GM18907 (cell line): ENCODE data around the gene VCP.

Source experiments
- ATAC-seq: cut with Tn5 transposase; IDR thresholded peaks from one replicate; pipeline ENCODE4 v1.9.1; 2021; ENCODE audit warnings: mild to moderate bottlenecking, moderate library complexity; ENCODE audit not compliant: unreplicated experiment

Gene VCP

DNA sequence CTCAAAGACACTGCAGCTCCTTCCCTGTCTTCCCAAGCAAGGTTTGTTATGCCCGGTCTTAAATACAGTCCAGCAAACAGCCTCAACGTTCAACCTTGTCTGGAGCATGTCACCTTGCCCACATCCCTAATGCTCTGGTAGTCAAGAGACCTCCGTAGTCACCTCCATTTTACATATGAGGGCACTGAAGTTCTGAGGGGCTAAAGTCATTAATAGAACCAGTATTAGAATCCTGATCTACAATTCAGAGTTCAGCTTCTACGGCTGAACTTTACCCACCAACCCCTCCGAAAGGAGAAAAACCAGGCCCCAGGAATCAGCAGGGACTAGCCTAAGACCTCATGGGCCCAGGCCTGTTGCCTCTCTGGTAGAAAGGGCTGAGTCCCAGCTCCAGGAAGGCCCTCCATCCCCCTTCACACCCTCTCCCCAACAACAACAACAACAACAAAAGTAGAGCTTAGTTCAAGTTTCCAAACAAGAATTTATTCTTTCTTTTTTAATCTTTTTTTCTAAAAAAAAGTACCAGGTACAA lies 31.3 kb upstream of the VCP start:
- ATAC-seq = no peak

DNA sequence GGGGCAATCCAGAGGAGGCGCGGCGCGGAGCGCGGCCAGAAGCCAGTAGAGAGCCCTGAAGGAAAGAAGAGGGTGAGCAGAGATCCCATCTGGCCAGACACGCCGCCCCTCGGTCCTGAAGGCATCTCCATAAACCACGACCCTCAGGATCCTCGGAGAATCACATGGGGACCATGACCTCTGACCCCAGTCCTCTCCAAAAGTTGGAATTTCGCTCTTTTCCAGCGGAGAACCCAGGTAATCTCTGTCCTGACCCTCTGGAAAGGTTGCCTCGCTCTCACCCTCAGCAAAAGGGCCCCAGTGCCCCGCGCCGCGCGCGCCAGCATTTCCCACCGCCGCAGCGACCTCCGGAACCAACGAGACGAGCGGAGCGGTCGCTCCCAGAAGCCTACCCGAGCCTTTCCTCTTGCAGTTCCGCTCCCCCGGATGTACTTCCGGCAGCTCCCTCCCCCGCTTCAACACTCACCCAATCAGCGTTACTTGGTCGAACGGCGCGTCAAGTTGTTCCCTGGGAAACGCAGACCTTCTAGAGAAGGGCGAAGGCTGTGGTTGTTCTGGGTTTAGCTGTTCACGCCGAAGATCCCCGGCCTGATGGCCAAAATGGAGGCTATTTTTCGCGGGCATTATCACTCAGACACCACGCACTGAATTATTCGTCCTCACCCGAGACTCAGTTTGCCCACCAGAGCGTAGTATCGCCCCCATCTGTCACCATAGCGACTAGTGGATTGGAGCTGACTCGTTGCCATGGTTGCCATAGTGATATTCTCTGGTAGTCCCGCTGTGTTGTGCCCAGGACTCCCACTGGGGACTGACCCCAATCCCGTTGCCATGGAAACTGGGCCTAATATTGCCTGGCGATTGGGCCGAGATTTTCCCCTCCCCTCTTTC lies 30.6 kb upstream of the VCP start, which contains the start of gene STOML2:
Gene STOML2 (minus strand): TSS at position 363 of the 891 bp plus-strand sequence. CDS start 37 bp downstream, at position 326.
- peak; percentile 90 for ATAC-seq

DNA sequence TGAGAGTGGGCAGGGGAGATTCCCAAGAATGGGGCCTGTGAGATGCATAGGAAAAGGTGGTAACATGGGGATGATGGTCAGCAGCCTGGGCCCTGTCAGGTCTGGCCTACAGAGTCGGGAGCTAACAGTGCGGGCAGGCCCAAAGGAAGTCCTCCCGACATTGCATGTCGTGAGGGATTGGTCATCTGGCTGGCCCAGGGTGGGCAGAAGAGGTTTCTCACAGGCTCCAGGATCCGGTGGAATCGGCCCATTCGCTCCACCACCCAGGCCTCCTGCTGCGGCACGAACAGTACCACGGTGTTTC lies 30.0 kb upstream of the VCP start:
- peak; percentile 18 for ATAC-seq

DNA sequence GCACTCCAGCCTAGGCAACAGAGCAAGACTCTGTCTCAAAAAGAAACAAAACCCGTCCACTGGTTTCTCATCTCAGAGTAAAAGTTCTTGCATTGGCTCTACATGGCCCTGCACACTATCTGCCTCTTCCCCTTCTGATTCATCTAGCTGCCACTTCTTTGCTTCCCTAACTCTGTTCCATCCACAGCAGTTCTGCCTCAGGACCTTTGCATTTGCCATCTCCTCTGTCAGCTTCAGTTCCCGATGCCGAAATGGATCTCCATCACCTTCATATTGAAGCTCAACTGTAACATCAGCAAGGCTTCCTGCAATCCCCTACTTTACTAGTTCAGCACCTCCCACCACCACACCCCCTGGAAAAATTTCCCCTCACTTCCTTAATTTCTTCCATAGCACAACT lies 25.1 kb upstream of the VCP start:
- ATAC-seq = no peak

DNA sequence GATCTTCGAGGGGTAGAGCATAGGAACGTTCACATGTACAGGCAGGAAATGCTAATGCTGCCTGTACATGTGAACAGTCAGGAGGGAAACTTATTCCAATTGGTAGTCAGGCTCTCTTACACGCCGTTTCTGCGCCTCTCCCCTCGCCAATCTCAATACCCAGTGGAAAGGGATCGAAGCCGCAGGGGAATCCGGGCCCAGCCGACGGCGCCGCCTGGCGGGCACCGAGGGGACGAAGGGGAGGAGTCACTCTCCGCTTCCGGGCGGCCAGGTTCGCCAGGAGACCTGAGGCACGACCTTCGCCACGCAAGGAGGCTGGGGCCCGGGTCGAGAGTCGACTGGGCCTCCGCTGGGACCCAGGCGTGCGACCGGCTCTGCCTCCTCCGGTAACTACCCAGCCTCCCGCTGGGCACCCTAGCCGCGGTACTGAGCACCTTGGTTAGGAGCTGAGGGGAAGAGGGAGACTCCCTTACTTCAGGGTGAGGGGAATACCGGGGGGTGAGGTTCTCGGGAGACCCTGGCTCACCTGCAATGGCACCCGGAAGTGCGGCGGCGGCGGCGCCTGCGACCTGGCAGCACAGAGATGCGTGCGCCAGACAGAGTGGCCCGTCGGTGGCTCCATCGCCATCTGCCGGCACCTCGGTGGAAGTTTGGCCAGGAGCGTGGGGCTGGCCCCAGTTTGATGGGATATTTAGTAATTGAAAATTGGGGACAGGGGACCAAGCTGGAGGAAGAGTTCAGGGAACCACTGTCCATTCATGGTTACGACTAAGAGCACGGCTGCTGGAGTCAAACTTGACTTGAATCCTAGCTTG lies 23.8 kb upstream of the VCP start, which contains the start of gene PIGO:
Gene PIGO (minus strand): TSS at position 557 of the 815 bp plus-strand sequence. CDS start 1,026 bp downstream, outside the sequence.
- peak; percentile 87 for ATAC-seq

DNA sequence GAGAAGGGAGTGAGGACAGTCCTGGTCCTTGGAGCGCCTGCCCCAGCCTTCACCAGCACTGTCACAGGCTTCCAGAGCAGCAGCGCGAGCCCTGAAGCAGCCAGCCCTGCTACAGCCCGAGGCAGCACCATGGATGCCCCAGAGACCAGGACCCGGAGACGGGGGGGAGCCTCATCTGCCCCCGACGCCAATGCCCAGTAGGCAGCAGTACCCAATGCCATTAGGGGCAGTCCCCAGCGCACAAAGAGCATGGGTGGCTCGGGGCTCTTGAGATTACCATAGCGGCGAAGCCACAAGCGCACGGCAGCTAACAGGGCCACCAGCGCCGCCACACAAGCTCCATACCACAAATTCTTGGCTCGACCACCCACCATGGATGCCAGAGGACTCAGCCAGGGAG lies 19.1 kb upstream of the VCP start:
- ATAC-seq = no peak

DNA sequence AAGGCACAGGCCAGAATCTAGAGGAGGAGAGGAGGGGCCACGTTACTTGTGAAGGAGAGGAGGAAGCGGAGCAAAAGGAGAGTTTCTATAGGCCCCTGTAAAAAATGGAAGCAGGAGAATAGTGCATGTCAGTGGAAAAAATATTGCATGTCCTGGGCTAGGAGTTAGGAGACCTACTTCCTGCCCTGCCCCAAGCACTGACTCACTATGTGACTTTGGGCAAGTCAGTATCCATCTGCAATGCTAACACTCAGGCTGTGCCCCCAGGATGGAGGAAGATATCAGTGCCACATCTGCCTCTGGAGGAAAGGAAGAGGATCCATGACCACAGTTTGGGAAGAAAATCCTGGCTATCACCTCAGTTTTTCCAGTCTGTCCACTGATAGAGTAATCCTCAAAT lies 17.0 kb upstream of the VCP start:
- no peak for ATAC-seq

DNA sequence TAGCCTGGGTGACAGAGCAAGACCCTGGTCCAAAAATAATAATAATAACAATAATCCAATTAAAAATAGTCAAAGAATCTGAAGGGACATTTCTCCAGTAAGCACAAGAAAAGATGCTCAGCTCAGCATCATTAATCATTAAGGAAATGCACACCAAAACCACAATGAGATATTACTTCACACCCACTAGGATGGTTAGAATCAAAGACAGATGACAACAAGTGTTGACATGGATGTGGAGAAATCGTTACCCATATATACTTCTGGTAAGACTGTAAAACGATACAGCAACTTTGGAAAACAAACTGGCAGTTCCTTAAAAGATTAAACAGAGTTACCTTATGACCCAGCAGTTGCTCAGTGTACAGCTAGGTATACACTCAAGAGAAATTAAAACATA lies 12.7 kb upstream of the VCP start:
- no peak for ATAC-seq

DNA sequence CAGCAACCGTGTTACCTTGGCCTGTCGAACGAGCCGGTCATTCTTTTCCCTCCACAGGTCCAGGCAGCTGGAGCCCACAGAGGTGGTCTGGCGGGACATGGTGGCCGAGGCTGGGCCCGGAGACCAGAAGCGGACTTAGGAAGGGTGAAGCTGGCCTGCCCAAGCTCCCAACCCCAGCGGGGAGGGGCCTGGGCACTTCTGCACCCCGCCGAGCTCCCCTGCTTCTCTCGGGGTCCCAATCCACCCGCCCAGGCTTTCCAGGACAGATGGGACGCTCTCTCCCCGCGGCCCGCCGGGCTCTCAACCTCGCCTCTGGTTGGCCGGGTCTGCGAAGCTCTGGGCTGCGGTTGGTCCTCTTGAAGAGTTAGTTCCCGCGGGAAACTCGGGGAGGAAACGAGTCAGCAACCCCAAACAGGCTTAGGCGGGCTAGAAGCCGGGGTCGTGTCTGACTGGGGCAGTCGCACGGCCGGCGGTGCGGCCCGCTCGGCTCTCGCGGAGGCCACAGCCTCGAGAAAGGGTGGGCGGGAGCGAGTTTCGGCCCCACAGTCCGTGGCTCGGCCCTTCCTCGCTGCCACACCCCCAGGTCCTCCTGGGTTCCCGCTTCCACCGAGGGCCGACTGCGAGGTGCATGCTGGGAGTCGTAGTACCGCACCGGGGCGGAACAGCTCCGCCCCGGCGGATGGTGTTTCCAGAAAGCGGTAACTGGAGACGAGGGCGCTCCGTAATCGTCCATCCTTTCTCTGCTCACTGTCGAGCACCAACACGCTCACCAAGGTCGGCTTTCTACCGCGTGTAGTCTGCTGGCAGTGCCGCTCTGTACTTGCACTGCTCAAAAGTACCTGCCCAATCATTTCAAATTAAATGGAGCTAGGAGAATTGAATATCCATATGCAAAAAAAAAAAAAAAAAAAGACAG lies 7.3 kb upstream of the VCP start, which contains the start of gene FANCG:
Gene FANCG (minus strand): TSS at position 517 of the 916 bp plus-strand sequence. CDS start 418 bp downstream, at position 99.
- ATAC-seq = peak; percentile 86

DNA sequence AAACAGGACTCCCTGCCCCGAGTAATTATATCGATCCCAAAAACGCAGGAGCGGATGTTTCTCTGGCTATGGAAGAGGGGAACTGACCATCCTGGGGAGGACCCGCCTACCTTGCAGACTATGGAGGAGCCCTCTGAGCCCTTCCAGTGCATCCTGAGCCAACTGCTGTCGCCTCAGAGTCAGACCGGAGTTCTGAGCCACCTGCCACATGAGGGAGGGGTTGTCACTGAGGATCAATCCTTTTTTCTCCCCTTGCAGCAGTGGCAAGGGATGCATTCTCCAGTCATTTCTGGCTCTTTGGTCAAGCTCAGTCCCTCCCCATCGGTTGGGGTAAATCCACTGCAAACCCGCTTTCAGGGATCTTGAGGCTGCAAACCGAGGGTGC lies 6.6 kb upstream of the VCP start:
- ATAC-seq = no peak

DNA sequence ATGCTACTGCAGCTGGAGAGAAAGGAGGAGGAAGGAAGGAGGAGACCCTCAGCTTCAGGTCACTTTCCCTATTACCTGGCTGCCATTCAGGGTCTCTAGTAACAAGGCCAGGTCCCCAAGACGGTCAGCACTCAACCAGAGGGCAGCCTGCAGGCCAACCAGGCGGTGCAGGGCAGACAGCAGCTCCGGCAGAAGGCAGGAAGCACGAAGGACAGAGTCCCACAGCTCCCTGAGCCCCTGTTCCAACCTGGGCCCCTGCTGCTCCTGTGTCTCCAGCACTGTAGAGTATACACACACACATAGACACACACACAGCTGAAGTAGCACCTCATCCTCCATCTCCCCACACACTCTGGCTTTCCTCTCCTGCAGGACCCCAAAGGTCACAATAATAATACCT lies 5.6 kb upstream of the VCP start:
- ATAC-seq = no peak

DNA sequence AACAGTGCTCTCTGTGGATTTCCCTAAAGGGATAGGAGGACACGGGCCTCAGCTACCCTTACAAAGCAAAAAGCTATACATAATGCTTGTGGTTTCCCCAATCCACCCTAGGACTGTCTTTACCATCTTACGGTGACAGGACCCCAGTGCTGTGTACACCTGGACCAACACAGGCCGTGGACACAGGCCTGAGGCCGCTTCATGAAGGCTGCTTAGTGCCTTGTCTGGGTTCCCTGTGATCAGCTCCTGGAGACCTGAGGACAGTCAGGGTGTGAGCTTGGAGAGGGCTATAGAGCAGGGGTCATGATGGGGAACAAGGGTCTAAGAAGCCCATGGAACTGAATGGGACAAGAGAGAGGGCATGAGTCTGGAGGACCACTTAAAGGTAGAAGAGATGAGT lies 4.4 kb upstream of the VCP start:
- ATAC-seq = no peak

DNA sequence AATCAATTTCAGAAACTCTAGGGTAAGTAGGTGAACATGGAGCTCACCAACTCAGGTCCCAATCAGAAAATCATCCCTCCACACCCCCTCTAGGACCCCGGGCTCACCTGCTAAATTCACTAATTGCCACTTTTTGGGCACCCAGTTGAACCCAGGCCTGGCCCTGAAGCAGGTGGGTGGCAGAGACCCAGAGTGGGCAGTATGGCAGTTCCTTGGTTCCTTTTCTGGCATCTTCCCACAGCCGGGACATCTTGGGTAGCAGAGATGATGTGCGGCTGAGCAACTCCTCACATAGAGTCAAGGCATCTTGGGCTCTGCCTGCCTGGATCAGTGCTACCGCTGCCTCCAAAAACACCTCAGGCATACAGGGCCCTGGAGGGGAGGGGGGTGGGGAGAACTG lies 2.9 kb upstream of the VCP start:
- no peak for ATAC-seq

DNA sequence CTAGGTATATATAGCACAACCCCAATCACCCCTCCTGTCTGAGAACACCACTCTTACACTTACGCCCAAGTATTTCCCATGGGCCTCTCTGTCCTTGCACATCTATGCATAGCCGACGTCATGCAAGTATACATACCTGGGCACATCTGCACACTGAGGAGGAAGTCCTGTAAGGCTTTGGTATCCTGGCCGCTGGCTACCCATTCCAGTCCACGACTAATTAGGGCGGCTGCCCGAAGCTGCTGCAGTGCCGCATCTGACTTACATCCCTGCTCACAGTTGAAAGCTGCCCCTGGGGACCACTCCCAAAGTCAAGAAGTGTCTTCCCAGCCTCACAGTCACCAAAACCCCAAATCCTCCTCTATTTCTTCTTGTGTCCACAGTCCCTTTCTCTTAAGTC lies 2.4 kb upstream of the VCP start:
- ATAC-seq = no peak

DNA sequence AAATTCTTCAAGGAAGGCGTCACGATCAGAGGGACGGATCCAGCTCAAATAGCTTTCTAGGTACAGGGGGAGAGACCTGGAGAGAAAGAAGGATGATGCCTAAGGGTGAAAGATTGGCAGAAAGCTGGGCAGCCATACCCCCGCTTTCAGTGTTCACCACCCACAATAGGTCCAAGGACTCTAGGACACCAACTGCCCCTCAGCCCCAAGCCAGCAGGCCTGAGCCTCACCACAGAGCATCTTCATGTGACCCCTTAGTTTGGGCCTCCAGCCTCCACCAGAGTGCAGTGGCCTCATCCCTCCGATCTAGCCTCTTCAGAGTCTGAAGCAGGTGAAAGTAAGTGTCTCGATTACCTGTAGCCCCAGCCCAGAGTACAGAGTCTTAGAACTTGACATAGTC lies 1.7 kb upstream of the VCP start:
- no peak for ATAC-seq

DNA sequence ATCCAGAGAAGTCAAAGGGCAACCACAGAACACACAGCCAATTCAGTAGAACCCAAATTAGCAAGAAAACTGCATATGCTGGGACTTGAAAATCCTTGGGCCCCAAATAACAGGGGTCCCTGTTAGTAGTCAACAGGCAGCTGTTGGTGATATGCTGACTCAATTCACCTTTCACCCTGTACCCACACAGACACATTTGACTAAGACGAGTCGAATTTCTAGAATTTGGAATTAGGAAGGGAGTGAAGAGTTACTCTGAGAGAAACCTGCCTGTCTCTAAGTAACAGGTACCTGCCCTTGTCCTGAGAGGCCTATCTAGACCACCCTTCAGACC lies 821 bp upstream of the VCP start:
- no peak for ATAC-seq

DNA sequence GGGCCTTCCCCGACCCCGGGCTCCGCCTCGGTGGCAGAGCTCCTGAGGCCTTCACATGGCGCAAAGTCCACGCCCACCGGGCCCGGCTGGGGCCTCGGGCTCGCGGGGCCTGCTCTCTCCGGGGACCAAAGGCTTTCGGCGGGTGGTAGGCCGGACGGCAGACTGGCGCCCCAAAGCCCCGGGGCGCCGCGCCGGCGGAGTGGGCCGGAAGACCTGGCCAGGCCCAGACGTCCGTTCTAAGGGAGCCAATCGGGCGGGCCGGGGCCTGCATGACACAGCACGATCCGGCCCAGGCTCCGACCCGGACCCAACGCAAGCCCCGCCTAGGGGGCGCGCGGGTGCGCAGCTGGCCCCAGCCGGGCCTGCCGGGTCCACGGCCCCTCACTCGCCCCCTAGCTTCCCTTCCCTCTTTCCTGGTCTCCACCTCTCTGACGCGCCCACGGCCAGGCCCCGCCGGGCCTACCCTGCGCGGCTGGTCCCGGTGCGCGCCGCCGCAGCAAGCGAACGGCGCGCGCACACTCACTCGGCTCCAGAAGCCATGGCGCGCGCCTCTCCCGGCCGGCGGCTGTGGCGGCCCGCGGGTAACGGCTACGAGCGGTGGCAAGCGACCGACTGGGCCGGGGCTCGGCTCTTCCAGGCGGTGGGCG lies 488 bp downstream of the VCP start:
- ATAC-seq = peak; percentile 66

DNA sequence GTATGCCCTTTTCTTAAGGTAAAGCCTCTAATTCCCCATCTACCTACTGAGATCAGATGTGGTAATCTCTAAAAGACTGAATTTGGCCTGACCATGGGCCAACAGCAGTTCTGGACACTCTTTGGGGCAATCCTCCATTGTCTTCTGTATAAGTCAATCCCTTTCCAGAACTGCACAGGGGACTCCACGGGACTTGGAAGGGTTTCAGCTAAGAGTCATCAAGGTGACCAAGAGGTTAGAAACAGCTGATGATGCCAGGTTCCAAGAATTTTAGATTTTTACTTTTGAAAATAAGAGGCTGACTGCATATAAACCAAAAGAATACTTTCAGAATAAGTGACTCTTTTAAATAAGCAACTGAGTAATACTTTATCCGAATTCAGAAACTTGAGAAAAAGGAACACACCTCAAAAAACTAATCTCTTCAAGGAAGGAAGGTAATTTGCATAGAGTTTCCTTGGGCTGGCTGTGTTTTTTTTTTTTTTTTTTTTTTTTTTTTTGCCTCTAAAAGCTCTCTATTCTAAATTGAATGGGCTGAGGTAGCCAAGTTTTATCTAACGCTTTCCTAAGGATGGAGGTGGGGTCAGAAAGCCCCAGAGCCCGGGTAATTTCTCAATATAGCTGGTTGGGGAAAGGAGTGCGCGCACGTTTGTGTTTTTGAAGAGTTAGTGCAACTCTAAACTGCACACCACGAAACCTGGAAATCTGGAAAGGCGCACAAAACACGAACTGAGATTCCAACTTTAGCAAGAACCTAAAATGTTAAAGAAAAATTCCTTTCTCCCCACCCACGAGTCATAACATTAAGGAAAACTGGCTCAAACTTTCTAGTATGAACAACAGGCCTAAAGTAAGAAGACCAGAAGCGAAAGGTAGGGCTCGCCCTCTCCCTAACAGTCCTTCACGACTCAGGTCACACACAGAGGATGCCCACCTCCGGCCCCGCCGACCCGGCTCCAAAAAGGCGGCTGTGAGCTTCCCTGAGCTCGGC lies 1.3 kb downstream of the VCP start:
- no peak for ATAC-seq

DNA sequence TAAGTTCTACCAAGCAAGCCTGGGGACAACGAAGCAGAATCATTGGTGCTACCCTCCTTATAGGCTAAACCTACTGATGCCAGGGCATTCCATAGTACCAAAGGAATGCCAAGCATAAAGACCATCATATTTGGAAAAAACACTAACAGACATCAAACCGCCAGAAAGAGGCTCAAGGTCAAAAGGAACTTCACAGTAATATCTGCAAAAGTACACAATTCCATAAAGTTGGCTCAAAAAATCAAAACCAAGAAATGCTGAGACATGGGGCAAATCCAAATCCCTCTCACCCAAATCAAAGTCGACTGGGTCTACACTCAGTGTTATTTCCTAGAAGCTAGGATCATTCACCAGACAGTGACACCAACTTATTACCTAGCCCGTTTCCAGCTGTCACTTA lies 3.4 kb downstream of the VCP start:
- ATAC-seq = no peak
